NT2/D1 (cell line): ENCODE measurements around the gene FMN2.
A peak's percentile ranks its signal among the peaks of the same experiment; 100 is the strongest.

Experiments used
- DNase-seq: peaks from one replicate; pipeline ENCODE4 v3.0.0-alpha.2; 2011; ENCODE audit warnings: low read depth, low spot score
- H3K27me3 ChIP-seq: 2 replicates; pipeline ENCODE4 v1.6.0; 2011; ENCODE audit warnings: mild to moderate bottlenecking; ENCODE audit not compliant: insufficient read length, insufficient read depth
- H3K36me3 ChIP-seq: 2 replicates; pipeline ENCODE4 v1.6.1; 2011; ENCODE audit warnings: mild to moderate bottlenecking, low read length, mixed read lengths; ENCODE audit not compliant: insufficient read depth, insufficient read length
- H3K4me1 ChIP-seq: 2 replicates; pipeline ENCODE4 v1.5.1; 2011; ENCODE audit not compliant: insufficient read depth, insufficient read length
- H3K4me3 ChIP-seq: 2 replicates; pipeline ENCODE4 v1.5.1; 2011; ENCODE audit warnings: low read depth; ENCODE audit not compliant: insufficient read length
- H3K9ac ChIP-seq: 2 replicates; pipeline ENCODE4 v1.6.0; 2011; ENCODE audit warnings: low read depth; ENCODE audit not compliant: insufficient read length
- H3K9me3 ChIP-seq: 2 replicates; pipeline ENCODE4 v1.5.1; 2011; ENCODE audit warnings: mild to moderate bottlenecking, low read length; ENCODE audit not compliant: insufficient read depth
- SUZ12 ChIP-seq: IDR thresholded peaks from 2 replicates; pipeline ENCODE4 v1.6.1; 2011; ENCODE audit not compliant: insufficient read length, insufficient read depth; ENCODE audit errors: extremely low read depth
- YY1 ChIP-seq: IDR thresholded peaks from 2 replicates; pipeline ENCODE4 v1.6.1; 2011; ENCODE audit not compliant: insufficient read length, insufficient read depth
- ZNF274 ChIP-seq: IDR thresholded peaks from 2 replicates; pipeline ENCODE4 v1.6.1; 2011; ENCODE audit warnings: mild to moderate bottlenecking, low read depth, low read length

The FMN2 gene

DNA sequence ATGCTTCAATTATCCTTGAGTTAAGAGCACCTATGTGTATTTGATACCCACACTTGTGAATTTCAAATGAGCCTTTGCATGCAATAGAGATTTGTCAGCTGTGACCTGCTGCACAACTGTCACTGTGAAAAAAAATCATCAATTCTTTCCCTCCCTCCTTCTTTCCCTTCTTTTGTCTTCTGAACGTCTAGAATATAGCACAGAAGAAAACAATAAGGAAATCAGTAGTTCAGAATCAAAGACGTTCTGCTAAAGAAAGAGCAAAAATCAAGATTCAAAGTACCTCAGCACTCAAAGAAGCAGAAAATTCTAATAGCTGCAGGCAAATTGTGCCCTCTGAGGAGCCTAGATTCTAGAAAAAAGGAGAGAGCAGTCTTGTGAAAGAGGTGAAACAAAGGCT is 1.7 kb upstream of the FMN2 start:
- peaks cover 46% of the 10 kb centered on the region for H3K27me3 ChIP-seq

GRCh38 chr1:240090957-240091600 is 604 bp upstream of the FMN2 start:
- H3K9me3 ChIP-seq, result no peaks in the 10 kb centered on the region
- TF ChIP-seq YY1 (no peak), ZNF274 (no peak), SUZ12 (no peak)
- peaks cover 46% of the 10 kb centered on the region for H3K27me3 ChIP-seq
- H3K9ac ChIP-seq, result no peak overlapping the region
- no peaks in the 10 kb centered on the region for H3K4me1 ChIP-seq
- DNase-seq, result no peak
- peak overlapping the region; percentile 58 for H3K4me3 ChIP-seq
- no peaks in the 10 kb centered on the region for H3K36me3 ChIP-seq

More for the DNA sequence above, 1.7 kb upstream of the FMN2 start:
- Histone ChIP-seq H3K9me3 (no peaks in the 10 kb centered on the region), H3K4me1 (no peaks in the 10 kb centered on the region), H3K4me3 (no peak overlapping the region), H3K36me3 (no peaks in the 10 kb centered on the region), H3K9ac (no peak overlapping the region)
- TF ChIP-seq ZNF274 (no peak), YY1 (no peak), SUZ12 (no peak)
- DNase-seq, result no peak

DNA sequence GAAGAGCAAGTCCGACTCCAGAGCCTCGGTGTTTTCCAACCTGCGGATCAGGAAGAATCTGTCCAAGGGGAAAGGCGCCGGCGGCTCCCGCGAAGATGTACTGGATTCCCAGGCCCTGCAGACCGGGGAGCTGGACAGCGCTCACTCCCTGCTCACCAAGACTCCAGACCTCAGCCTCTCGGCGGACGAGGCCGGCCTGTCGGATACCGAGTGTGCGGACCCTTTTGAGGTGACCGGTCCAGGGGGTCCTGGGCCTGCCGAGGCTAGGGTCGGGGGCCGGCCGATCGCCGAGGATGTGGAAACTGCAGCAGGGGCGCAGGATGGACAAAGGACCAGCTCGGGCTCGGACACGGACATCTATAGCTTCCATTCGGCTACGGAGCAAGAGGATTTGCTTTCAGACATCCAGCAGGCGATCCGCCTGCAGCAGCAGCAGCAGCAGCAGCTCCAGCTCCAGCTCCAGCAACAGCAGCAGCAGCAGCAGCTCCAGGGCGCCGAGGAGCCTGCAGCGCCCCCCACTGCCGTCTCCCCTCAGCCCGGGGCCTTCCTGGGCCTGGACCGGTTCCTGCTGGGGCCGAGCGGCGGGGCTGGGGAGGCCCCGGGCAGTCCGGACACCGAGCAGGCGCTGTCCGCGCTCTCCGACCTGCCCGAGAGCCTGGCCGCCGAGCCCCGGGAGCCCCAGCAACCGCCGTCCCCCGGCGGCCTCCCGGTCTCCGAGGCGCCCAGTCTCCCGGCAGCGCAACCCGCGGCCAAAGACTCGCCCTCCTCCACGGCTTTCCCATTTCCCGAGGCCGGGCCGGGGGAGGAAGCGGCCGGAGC is 827 bp downstream of the FMN2 start:
- Histone ChIP-seq H3K9ac (peak overlapping the region; percentile 76), H3K36me3 (no peaks in the 10 kb centered on the region), H3K4me3 (peak overlapping the region; percentile 58), H3K4me1 (no peaks in the 10 kb centered on the region), H3K27me3 (peaks cover 46% of the 10 kb centered on the region), H3K9me3 (no peaks in the 10 kb centered on the region)
- no peak for TF ChIP-seq SUZ12
- no peak for TF ChIP-seq YY1
- no peak for TF ChIP-seq ZNF274
- no peak for DNase-seq

GRCh38 chr1:240093120-240093961 is 1.7 kb downstream of the FMN2 start:
- Histone ChIP-seq H3K9me3 (no peaks in the 10 kb centered on the region), H3K36me3 (no peaks in the 10 kb centered on the region), H3K4me1 (no peaks in the 10 kb centered on the region), H3K9ac (peak overlapping the region; percentile 76), H3K4me3 (peak overlapping the region; percentile 58), H3K27me3 (peaks cover 46% of the 10 kb centered on the region)
- no peak for TF ChIP-seq SUZ12
- no peak for TF ChIP-seq ZNF274
- no peak for TF ChIP-seq YY1
- DNase-seq, result no peak

DNA sequence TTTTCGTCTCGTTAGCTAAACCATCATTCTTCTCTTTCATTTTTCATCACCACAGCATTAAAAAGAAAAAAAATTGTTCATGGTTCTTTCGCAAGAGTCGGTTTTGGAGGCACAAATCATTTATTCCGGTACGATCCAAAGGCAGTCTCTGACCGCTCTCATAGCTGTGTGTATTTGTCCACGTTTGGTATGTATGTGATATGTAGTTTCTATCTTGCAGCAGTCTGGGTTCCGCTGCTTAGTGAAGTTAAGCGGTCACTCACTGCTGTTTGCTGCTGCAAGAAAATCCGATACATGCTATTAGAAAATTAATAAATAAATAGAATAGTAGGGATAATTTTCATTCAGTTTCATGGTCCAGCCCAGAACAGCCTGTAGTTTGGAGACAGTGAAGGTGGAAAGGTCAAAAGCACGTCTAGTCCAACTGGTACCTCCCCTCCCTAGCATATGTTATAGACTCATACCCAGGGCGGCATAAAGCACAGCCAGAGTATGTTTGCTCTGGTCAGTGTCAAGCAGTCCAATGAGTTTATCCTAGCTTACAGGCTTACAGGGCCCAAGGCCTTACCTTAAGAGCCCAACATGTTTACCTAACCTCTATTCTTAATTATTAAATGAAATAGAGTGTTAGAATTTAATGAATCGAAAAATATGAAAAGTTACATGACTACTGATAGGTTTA is 2.5 kb downstream of the FMN2 start:
- no peak for TF ChIP-seq YY1
- TF ChIP-seq SUZ12, result no peak
- TF ChIP-seq ZNF274, result no peak
- Histone ChIP-seq H3K9ac (no peak overlapping the region), H3K4me1 (no peaks in the 10 kb centered on the region), H3K9me3 (no peaks in the 10 kb centered on the region), H3K27me3 (peaks cover 46% of the 10 kb centered on the region), H3K4me3 (peak overlapping the region; percentile 58), H3K36me3 (no peaks in the 10 kb centered on the region)
- DNase-seq, result no peak

- TF ChIP-seq YY1, result no peak
- TF ChIP-seq ZNF274, result no peak
- TF ChIP-seq SUZ12, result no peak
- Histone ChIP-seq H3K27me3 (peaks cover 27% of the 10 kb centered on the region), H3K36me3 (no peaks in the 10 kb centered on the region), H3K4me3 (no peak overlapping the region), H3K4me1 (peaks cover 3% of the 10 kb centered on the region), H3K9me3 (no peaks in the 10 kb centered on the region), H3K9ac (no peak overlapping the region)
- no peak for DNase-seq
Observed at GRCh38 chr1:240096974-240097373, 5.3 kb downstream of the FMN2 start.
